SJSA1 (cell line): ENCODE data around the gene PGP. TPM values are rescaled to one million over a fixed set of nuclear protein-coding genes. Genes with fewer than 3 reads are reported as not detected.

Experiments
- DNase-seq, 2 experiments: peaks; one replicate each; pipeline ENCODE4 v3.0.0-alpha.2; 2015 to 2020; ENCODE audit warnings: low spot score in 2 of 2, low read depth in 1 of 2
- H3K27ac ChIP-seq: fragments of 250-450 bp; sonication (Bioruptor Pico); 2 replicates; pipeline ENCODE4 v1.5.1; 2020; ENCODE audit warnings: mild to moderate bottlenecking, moderate library complexity
- H3K27me3 ChIP-seq: fragments of 250-450 bp; sonication (Bioruptor Pico); replicated peaks from 2 replicates; pipeline ENCODE4 v1.5.1; 2020; ENCODE audit warnings: mild to moderate bottlenecking, moderate library complexity
- H3K36me3 ChIP-seq: fragments of 250-450 bp; sonication (Bioruptor Pico); 2 replicates; pipeline ENCODE4 v1.5.1; 2020; ENCODE audit warnings: mild to moderate bottlenecking
- H3K4me1 ChIP-seq: fragments of 250-450 bp; sonication (Bioruptor Pico); replicated peaks from 2 replicates; pipeline ENCODE4 v1.6.1; 2021; ENCODE audit warnings: mild to moderate bottlenecking
- H3K4me3 ChIP-seq: fragments of 250-450 bp; sonication (Bioruptor Pico); 2 replicates; pipeline ENCODE4 v1.5.1; 2020; ENCODE audit warnings: mild to moderate bottlenecking
- H3K9me3 ChIP-seq: fragments of 250-450 bp; sonication (Bioruptor Pico); replicated peaks from 2 replicates; pipeline ENCODE4 v1.5.1; 2020; ENCODE audit warnings: mild to moderate bottlenecking
- total RNA-seq: library from RNA; depleted of rRNA; stranded (reverse); fragments of >200 nt; shearing (Covaris generic); gene quantifications from 2 replicates; pipeline ENCODE4 v1.2.3, GENCODE V29; 2014; rRNA removed

PGP gene
- total RNA-seq, 1 experiment from 2014 or later = 37.8 TPM

DNA sequence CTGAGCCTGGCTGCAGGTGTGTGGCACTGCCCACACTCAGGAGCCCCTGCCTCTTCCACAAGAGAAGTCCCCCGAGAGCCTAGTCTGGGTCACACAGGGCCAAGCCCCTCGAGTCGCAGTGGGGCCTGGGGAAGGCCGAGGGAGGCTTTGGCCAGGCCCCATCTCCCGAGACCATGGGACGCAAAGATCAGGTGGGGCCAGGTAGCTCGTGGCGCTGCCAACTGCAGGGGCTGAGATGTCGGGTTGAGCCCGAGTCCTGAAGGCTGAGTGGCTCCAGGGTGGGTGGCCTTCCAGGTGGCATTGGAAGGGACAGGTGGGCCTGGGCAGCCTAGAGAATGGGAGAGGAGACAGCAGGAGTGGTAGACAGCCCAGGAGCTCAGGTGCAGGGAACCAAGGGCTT is 52.7 kb downstream of the PGP start:
- Histone ChIP-seq H3K4me1 (peaks cover 3% of the 10 kb centered on the region), H3K4me3 (no peak overlapping the region), H3K9me3 (no peaks in the 10 kb centered on the region), H3K36me3 (peaks cover 25% of the 10 kb centered on the region), H3K27ac (no peak overlapping the region), H3K27me3 (no peaks in the 10 kb centered on the region)
- DNase-seq = no peak

Other genes with a start within 250 kb of the PGP start
- gene RNF151, start 248.0 kb downstream of the PGP start, total RNA-seq = not detected in 2 replicates
- 68.0 and 156 TPM in 2 replicates for gene TBL3, start 242.8 kb downstream of the PGP start, total RNA-seq
- gene NOXO1, start 233.4 kb downstream of the PGP start, total RNA-seq = 0.16 TPM in 1 of 2 replicates, not detected in the other
- gene GFER, start 230.6 kb downstream of the PGP start, total RNA-seq = 26.9 and 31.8 TPM in 2 replicates
- 1.8 and 7.3 TPM in 2 replicates for gene SYNGR3, start 224.9 kb downstream of the PGP start, total RNA-seq
- gene ZNF598, start 205.0 kb downstream of the PGP start, total RNA-seq = 13.5 and 20.4 TPM in 2 replicates
- gene NPW, start 195.1 kb downstream of the PGP start, total RNA-seq = not detected in 2 replicates
- 50.2 and 57.3 TPM in 2 replicates for gene NHERF2, start 187.9 kb downstream of the PGP start, total RNA-seq
- gene NTHL1, start 167.0 kb downstream of the PGP start, total RNA-seq = 33.9 and 59.3 TPM in 2 replicates
- gene TSC2, start 166.9 kb downstream of the PGP start, total RNA-seq = 36.9 and 51.9 TPM in 2 replicates
- gene PKD1, start 78.9 kb downstream of the PGP start, total RNA-seq = 60.4 and 97.9 TPM in 2 replicates
- 0.16 TPM in 1 of 2 replicates, not detected in the other for gene RAB26, start 66.2 kb downstream of the PGP start, total RNA-seq
- 26.4 and 39.5 TPM in 2 replicates for gene TRAF7, start 59.1 kb downstream of the PGP start, total RNA-seq
- not detected in 2 replicates for gene CASKIN1, start 18.2 kb downstream of the PGP start, total RNA-seq
- gene MLST8, start 9.4 kb downstream of the PGP start, total RNA-seq = 25.3 and 34.1 TPM in 2 replicates
- 0.88 and 4.6 TPM in 2 replicates for gene BRICD5, start 4.0 kb downstream of the PGP start, total RNA-seq
- 44.7 and 47.6 TPM in 2 replicates for gene E4F1, start 8.8 kb upstream of the PGP start, total RNA-seq
- 1.4 TPM in 2 replicates for gene DNASE1L2, start 21.6 kb upstream of the PGP start, total RNA-seq
- gene ECI1, start 36.7 kb upstream of the PGP start, total RNA-seq = 80.2 and 93.3 TPM in 2 replicates
- 122 and 164 TPM in 2 replicates for gene RNPS1, start 53.3 kb upstream of the PGP start, total RNA-seq
- 0.06 TPM in 1 of 2 replicates, not detected in the other for gene ABCA3, start 125.9 kb upstream of the PGP start, total RNA-seq
- gene CCNF, start 214.6 kb upstream of the PGP start, total RNA-seq = 43.4 and 48.2 TPM in 2 replicates
- 22.3 and 36.3 TPM in 2 replicates for gene TEDC2, start 245.3 kb upstream of the PGP start, total RNA-seq